ENCODE data around the gene PAN3.
A peak's percentile ranks its signal among the peaks of the same experiment; 100 is the strongest.

The PAN3 gene

DNA sequence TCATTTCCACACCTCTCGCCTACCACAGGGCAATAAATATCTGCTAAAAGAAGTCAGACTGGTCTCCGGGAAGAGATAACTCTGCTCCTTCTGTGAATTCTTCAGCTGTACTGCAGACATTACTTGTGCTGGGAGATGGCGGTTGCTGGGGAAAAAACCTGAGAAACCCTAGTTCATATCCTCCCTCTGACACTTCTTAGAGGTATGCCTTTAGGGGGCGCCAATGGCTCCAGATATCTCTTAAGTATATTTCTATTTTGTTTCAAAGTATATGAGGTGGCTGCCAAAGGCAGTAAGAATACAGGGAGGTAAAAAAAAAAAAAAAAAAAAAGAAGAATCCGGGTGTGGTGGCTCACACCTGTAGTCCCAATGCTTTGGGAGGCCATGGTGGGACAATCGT lies 175.2 kb downstream of the PAN3 start:
- DNase-seq (ENCODE audit: low spot score): no peak

- DNase-seq (ENCODE audit: low spot score): no peak
These were observed 176.5 kb downstream of the PAN3 start for GRCh38 chr13:28314879-28315278.

DNA sequence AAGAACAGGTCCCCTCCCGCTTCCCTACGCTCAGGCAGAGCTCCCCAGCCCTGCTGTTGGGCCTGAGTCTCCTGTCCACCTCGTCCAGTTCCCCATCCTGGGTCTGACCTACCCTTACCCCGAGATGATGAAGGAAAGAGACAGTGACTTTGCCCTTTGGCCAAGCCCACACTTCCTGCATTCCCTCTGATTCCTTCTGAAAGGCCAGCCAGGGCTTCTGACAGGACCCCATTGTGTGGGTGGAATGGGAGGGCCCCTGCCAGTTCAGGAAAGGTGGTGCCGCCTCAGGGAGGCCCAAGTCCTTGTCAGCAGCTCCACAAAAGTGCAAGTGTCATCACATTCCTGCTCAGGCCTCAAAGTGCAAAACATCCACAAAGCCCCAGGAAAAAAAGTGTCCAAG lies 177.8 kb downstream of the PAN3 start:
- DNase-seq (ENCODE audit: low spot score): no peak

DNA sequence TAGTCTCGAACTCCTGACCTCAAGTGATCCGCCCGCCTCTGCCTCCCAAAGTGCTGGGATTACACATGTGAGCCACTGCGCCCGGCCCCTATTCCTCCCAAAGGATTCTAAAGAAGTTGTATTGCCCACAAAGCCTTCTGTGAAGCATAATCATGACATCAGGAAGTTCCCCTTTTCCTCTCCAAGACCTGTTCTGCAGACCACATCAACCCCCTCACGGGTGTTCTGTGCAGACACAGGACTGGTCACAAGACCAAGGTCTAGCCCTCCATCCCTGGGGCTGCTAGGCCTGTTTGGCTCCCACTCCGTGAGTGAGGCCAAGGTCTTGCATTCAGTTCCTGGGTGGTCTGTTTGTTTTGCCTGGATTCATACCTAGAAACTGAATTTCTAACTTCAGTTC lies 178.5 kb downstream of the PAN3 start:
- no peak for DNase-seq (ENCODE audit: low spot score)

DNA sequence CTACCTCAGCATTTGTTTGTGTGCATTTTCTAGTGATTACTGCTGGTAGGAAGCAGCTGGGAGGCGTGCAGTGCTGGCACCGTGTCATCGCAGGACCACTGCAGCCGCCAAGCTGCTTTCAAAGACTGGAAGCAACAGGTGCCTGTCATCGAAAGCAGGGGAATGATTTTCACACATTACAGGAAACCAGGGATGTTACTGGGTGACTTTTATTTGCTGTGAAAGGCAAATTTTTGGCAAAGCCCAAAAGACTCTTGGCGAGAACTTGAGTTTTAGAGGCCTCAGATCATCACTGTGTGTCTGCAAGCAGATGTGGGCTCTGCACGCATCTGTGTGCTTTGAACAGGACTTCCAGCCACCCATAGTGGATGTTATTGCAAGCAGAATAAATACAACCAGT lies 180.2 kb downstream of the PAN3 start:
- no peak for DNase-seq (ENCODE audit: low spot score)

DNA sequence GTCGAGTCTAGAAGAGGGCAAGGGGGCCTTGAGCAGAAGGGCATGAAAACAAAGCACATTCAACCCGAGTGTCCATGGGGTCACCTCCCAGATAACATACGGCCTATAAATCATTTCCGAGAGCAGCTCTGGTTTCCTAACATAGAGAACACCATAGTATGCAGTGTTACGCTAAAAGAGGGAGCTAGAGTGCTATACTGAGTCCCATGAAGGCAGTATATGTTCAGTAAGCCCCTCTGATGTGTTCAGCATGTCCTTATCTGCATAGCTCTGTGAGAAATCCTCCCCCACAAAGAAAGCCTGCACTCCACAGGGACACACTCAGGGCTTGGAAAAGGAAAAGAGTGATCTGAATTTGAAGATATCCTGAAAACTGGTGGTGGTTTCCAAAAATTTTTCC lies 181.2 kb downstream of the PAN3 start:
- DNase-seq (ENCODE audit: low spot score): no peak

DNA sequence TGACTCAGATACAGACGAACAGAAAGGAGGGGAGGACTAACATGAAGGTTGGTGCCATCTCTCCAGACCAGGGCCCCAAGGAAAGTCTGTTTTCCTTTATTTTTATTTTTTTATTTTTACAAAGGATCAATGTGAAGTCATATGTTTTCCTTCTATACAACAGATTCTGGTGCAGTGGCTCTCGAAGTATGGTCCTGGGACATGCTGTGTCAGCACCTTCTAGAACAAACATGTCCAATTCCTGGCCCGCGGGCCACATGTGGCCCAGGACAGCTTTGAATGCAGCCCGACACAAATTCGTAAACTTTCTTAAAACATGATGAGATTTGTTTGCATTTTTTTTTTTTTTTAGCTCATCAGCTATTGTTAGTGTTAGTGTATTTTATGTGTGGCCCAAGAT lies 181.9 kb downstream of the PAN3 start:
- DNase-seq (ENCODE audit: low spot score): no peak

DNA sequence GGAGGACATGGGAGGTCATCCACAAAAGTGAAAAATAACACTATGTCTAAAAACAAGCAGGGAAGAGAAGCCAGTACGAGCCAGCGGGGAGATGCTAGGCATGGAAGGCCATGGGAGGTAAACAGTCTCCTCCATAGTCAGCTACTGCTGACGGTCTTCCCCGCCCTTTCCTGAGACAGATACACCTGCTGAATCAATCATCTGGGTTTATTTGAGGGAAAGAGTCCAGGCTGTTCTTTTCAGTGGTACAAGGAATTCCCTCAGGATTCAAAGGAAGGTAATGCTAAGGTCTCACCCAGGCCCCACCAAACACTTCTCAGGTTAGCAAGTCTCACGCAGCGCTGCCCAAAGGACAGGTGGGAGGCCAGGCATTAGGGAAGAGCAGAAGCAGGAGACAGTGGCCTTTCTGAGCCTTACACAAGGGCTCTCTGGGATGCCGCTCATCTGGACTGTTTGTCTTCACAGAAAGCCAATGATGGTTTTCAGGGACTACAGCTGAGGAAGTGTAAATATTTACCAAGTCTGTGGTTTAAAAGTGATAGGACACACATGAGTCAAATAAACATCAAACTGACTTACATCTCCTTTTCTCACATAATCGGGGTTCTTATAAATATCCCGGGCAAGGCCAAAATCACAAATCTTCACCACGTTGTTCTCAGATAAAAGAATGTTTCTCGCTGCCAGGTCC lies 182.7 kb downstream of the PAN3 start:
- no peak for DNase-seq (ENCODE audit: low spot score)

- no peak for DNase-seq (ENCODE audit: low spot score)
These were observed 183.4 kb downstream of the PAN3 start for GRCh38 chr13:28321756-28322155.

DNA sequence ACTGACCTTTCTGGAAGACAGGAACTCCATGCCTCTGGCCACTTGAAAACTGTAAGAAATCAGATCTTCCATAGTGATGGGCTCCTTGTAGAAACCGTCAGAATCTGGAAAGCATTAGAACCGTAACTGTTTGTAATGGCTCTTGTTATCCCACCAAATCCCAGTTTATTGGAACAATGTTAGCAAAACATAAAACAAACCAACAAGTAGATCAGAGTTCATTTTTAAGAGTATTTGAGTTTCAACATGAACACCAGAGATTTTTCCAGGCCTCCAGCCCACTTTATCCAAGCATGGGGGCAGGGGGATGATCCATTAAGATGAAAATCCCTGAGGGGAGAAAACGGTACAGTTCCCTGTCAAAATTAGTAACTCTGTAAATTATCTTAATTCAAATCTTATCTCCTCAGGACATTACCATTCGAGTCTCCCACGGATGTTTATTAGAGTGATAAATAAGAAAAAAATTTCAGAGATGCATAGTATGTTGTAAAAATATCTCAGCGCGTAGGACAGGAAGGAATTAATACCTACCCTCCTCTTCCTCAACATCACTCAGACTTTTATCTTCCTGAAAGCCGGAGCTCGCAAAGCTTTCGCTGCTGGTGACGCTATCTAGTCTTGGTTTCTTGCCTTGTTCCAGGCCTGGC lies 184.0 kb downstream of the PAN3 start:
- DNase-seq (ENCODE audit: low spot score): no peak

DNA sequence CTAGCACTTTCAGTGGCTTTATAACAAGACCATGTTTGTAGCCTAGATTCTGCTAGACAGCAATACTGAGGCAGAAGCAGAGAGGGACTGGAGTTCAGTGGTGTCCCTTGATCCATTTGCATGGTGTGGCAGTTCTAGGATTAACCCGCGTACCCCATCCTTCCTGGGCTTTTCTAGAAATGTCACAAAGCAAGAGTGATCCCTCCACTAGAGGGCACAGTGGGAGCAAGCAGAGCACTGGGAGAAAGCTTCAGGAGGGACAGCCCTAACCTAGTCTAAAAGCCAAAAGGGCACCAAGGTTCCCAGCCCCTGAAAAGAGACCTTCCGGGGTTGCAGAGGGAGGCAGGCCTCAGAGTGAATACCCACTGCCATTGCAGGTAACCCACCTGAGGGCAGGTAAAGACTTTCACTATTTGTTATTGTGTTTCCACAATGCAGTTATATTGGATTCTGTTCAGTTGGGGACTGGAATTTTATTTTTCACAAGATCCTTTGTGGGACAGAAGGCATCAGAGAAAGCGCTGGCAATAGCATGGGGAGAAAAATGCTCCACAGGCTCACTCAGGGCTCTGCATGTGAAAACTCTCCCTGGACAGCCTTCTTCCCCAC lies 185.9 kb downstream of the PAN3 start:
- peak; percentile 78 for DNase-seq (ENCODE audit: low spot score)

GRCh38 chr13:28325022-28325421 lies 186.7 kb downstream of the PAN3 start:
- no peak for DNase-seq (ENCODE audit: low spot score)

DNA sequence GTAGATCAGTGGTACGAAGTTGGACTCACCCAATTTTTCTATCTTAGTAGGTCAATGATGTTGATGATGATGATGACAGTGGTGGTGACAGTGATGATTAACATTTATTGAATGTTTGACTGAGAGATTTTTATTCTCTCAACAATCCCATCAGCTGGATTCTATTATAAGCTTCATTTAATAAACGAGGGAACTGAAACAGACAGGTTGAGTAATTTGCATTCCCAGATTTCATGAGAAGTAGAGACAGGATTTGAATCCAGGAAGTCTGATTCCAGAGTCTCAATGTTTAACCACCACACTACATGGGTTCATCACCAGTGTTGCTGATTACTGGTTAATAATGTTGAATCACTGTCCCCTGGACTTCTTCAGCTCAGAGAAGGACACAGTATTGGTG lies 187.7 kb downstream of the PAN3 start:
- DNase-seq (ENCODE audit: low spot score): no peak

DNA sequence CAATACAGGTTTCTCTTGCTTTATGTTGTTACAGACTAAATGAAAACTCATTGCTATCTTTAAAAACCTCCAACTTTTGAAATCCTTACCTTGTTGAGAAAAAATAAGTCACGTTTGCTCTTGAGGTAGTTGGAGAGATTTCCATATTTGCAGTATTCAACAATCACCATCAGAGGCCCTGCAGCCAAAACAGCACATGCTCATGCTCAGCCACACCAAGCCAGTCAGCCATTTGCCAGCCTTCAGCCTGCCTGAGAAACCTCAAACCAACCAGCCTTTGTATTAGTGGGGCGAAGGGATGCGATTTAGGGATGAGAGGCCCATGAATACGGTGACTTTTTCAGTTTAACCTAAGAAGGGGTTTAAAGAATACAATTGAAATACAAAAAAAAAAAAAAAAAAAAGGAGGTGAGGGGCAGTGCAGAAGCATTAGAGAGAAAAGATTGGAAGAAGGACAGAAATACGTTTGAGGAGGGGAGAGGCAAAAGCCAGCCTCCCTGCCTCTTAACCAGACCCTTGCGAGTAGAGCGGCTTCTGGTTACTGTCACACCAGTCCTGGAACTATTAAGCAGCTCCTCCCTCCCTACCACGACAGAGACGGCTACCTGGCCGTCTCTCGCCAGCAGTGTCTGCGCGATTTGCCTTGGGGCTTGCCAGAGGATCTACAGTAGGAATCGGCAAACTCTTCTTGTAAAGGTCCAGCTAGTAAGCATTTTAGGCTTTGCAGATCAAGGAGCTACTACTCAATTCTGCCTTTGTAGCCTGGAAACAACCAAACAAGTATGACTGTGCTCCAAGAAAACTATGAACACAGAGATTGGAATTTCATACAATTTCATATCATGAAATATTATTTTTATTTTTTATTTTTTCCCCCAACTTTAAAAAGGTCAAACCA lies 189.3 kb downstream of the PAN3 start:
- no peak for DNase-seq (ENCODE audit: low spot score)

GRCh38 chr13:28328271-28328607 lies 189.9 kb downstream of the PAN3 start:
- DNase-seq (ENCODE audit: low spot score): no peak

DNA sequence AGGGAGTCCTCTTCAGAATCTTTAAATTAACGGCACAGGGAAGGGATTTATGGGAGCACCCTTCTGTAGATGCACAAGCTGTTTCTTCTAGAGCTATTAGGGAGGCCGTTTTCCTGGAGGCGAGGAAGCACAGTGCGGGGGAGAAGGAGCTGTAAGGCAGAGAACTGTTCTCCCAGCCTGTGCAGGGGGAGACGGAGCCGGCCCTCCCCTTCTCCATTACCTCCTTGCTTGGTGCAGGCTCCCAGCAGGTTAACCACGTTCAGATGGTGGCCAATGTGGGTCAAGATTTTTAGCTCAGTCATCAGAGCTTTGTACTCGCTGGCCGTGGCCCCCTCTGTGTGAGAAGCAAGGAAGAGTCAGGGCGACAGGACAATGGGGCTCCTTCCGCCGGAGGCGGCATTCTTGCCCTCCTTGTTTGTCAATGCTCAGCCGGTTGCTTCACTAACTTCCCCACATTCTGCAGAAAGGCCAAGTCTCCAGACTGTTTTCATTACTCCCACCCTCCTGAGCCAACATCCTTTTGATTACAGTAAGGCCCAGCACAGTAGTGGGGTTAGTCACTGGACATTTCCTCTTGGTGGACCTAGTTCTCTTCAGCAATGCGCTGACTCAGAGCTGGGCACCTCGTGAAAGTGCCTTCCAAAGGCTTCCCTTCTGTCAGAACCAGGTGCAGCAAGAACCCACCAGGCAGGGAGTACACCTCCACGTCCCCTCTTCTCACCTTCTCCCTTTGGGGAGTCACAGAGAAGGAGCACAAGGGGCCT lies 191.2 kb downstream of the PAN3 start:
- DNase-seq (ENCODE audit: low spot score): no peak

DNA sequence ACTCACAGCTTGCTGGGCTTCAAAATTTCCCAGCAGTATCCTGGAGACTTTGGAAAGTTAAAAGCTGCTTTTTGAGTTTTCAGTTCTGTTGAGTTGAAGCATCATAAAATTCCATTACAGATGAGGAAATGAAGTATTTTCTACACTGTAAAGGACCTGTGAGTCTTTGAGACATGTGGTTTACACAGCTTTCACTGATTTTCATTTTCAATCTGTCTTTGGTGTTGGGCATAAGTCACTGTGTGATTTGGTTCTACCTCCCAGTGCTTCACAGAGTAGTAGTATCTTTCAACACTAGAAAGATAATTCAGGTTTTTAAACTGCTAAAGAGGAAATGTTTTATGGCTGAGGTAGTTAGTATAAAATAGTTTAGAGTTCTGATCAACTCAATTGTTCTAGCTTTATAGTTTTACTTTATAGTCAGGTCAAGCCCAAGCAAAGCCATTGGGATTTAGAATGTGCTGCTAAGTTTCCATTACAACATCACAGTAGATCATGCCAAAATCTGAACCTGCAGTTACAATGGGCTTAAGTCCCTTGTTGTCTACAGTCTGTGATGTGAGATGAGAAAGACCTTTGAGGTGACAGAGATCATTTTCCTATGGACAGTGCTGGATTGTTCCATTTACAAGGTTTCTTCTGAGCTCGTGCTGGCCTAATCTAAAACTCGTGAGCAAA lies 195.0 kb downstream of the PAN3 start:
- DNase-seq (ENCODE audit: low spot score): no peak

DNA sequence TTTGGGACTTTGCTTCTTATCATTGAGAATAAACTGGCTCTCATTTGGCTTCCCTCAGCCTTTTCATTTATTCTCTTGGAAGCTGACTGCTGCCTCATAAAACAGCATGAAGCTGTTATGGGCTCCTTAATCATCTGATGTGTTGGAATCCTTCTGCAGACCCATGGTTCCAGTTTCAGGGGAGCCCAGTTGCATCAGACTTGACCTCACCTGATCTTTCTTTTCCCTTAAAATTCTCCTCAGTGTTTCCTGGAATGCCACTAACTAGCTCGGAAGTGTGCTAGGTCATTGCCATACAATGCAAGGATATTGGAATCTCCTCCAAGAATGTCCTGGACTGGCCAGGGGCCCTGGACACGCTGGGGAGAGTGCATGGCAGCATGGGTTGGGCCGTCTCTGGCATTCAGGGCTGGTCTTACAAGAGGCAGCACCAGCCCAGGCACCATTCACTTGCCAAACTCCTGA lies 197.9 kb downstream of the PAN3 start:
- no peak for DNase-seq (ENCODE audit: low spot score)

DNA sequence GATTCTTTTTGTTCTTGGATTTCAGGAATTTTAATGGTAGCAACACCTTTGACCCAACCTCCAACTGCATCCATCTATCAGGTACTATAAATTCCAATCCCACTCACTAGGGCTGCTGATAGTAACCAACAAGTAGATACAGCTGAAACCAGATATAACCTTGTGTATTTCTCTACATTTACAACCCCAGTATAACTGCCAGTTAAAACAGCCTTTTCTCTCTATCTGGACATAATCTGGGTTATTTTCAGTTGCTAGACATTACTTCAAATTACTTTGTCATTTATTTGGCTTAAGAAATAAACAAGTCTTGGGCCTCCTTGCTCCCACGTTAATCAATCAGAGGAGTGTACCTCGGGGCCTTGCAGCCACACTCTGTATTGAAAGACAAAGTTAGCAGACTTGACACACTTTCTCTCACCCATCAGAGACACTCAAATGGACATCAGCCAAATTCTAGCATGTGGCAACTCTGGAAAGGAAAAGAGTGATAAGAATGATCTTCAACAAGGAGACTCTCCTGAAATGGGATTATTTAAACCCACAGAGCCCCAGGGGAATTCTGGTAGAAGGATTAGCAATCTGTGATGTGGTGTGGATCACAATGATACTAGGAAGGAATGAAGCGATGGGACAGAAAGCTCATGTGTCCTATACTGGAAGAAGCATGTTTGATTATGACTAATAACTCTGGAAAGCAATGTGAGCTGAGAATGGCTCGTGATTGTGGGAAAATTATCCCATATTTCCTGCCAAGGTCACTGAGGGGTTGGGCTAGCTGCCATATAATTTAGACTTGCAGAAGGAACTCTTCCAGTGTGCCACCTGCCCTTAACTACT lies 199.0 kb downstream of the PAN3 start:
- DNase-seq (ENCODE audit: low spot score): no peak

GRCh38 chr13:28338006-28338574 lies 199.7 kb downstream of the PAN3 start:
- no peak for DNase-seq (ENCODE audit: low spot score)

All from HuH-7 (cell line).